GM23248 (cell line): Measurements from ENCODE around the gene TP53RK.

Experiments
- EZH2 ChIP-seq: fragments of 200-600 bp; sonication (generic); IDR thresholded peaks from 2 replicates; pipeline ENCODE4 v1.6.1; 2018; ENCODE audit warnings: antibody characterized with exemption, mild to moderate bottlenecking; ENCODE audit not compliant: insufficient read depth, poor library complexity, severe bottlenecking
- EZH2phosphoT487 ChIP-seq: fragments of 200-600 bp; sonication (generic); IDR thresholded peaks from 2 replicates; pipeline ENCODE4 v1.6.1; 2018; ENCODE audit warnings: antibody characterized with exemption, moderate library complexity, mild to moderate bottlenecking, low read depth; ENCODE audit not compliant: insufficient read depth

- TF ChIP-seq EZH2phosphoT487 (no peak), EZH2 (no peak)
These were observed 37.9 kb downstream of the TP53RK start, which contains the start of gene SLC13A3 for GRCh38 chr20:46651091-46651962.
